Measurements from ENCODE around the gene CCDC85A. TPM values are rescaled to one million over a fixed set of nuclear protein-coding genes. Genes with fewer than 3 reads are reported as not detected.

CCDC85A gene
- total and polyA plus RNA-seq, 2 of the 8 experiments (the other 6 are each of a cell fraction or from before 2014, with no cell fraction given) = 0.20 TPM; not detected in 1

- Histone ChIP-seq H3K79me2 (ENCODE audit: control insufficient read depth in 1 of 2, insufficient read depth in 2 of 2, low read length in 2 of 2) (no peaks in the 10 kb centered on the region), H2BK20ac (ENCODE audit: low read length) (no peak overlapping the region), H2BK12ac (ENCODE audit: low read depth, low read length) (no peak overlapping the region), H3K36me3 (ENCODE audit: control insufficient read depth in 2 of 4, insufficient read depth in 4 of 4, low read length in 3 of 4) (no peaks in the 10 kb centered on the region; a peak in 1 of 8 replicates), H3K27ac (ENCODE audit: low read depth, low read length) (no peak overlapping the region), H3K14ac (ENCODE audit: insufficient read length) (no peak overlapping the region), H3K4me3 (ENCODE audit: extremely low read depth in 1 of 4, insufficient read depth in 2 of 4, low read depth in 3 of 4, low read length in 4 of 4) (no peak overlapping the region), H3K4me1 (replicated peaks in 1 of 4; ENCODE audit: control insufficient read depth in 3 of 4, insufficient read depth in 4 of 4, low read length in 3 of 4) (peaks cover 3 to 10% (median 7%) of the 10 kb centered on the region in 4 experiments), H3K9ac (replicated peaks in 1 of 4; ENCODE audit: extremely low read depth in 1 of 4, low read depth in 3 of 4, low read length in 3 of 4) (no peak overlapping the region), H3K23me2 (ENCODE audit: low read depth, low read length) (peaks cover 18% of the 10 kb centered on the region; the same call in 1 of the 2 replicates), H2BK5ac (ENCODE audit: low read depth, low read length) (no peak overlapping the region), H4K5ac (ENCODE audit: insufficient read length, low read depth, low read length) (no peak overlapping the region), H3K56ac (replicated peaks; ENCODE audit: insufficient read length, low read depth, low read length) (no peak overlapping the region), H2AFZ (ENCODE audit: low read length) (no peak overlapping the region), H3K18ac (ENCODE audit: extremely low read depth, low read length) (no peak overlapping the region), H2AK5ac (ENCODE audit: low read depth, low read length) (no peak overlapping the region), H2BK120ac (replicated peaks; ENCODE audit: low read depth, low read length) (no peak overlapping the region), H3K27me3 (replicated peaks in 1 of 4; ENCODE audit: control insufficient read depth in 3 of 4, extremely low read depth in 1 of 4, insufficient read depth in 3 of 4, low read length in 3 of 4) (peaks cover 65 to 98% (median 91%) of the 10 kb centered on the region in 4 experiments), H4K20me1 (replicated peaks in 1 of 2; ENCODE audit: control insufficient read depth in 1 of 2, insufficient read depth in 2 of 2, low read length in 2 of 2) (peaks cover 29 to 32% of the 10 kb centered on the region in 2 experiments), H4K91ac (replicated peaks; ENCODE audit: insufficient read length, low read length) (no peak overlapping the region), H2BK15ac (ENCODE audit: low read length) (no peak overlapping the region), H3K4me2 (ENCODE audit: insufficient read depth in 1 of 2, low read depth in 2 of 2, low read length in 2 of 2) (peak overlapping the region in 1 of 2 experiments; percentile 96; a peak in 1 of 4 replicates), H3K23ac (ENCODE audit: insufficient read length) (no peak overlapping the region), H3K79me1 (ENCODE audit: low read depth, low read length) (no peaks in the 10 kb centered on the region), H4K8ac (ENCODE audit: extremely low read depth, insufficient read depth, low read length) (no peak overlapping the region), H3K9me3 (ENCODE audit: insufficient read depth in 2 of 2, low read depth in 1 of 2, low read length in 1 of 2) (no peaks in the 10 kb centered on the region), H3K4ac (replicated peaks; ENCODE audit: insufficient read length, low read depth, low read length) (no peak overlapping the region)
- POLR2A ChIA-PET (ENCODE audit: partially characterized antibody) = no interaction called here
- no peak for DNase-seq (ENCODE audit: low read depth in 1 of 2, low spot score in 2 of 2)
- FAIRE-seq = peak; percentile 94
- CTCF ChIA-PET (ENCODE audit: partially characterized antibody) = interaction anchor here (1.5 to 1.7 kb wide), 3 partner anchors 10 to 293 kb away, joined by 3 to 4 read pairs (median 3); no protein-coding TSS in a partner anchor
- WGBS, 2 experiments (ENCODE audit: extremely low coverage in 1 of 2, insufficient coverage in 1 of 2, insufficient read length in 1 of 2, insufficient replicate concordance in 2 of 2, low coverage in 1 of 2, low lambda C conversion rate in 2 of 2, missing lambda C conversion rate in 1 of 2) = 8% methylated on average over 2 of the region's 2 CpGs; no CpG with 5 or more reads in 1 of the 2 experiments
- TF ChIP-seq JUND (IDR thresholded peaks at IDR 0.05; ENCODE audit: low read length) (no peak), RBBP5 (IDR thresholded peaks at IDR 0.05; ENCODE audit: borderline replicate concordance, low read depth, low read length) (no peak), BCL11A (IDR thresholded peaks at IDR 0.05; ENCODE audit: low read depth in 2 of 2, low read length in 2 of 2) (no peak), SUZ12 (IDR thresholded peaks at IDR 0.05; ENCODE audit: low read length) (no peak), FOSL1 (IDR thresholded peaks at IDR 0.05; ENCODE audit: insufficient read depth, low read depth, low read length) (no peak), CHD1 (IDR thresholded peaks at IDR 0.05; ENCODE audit: low read depth, low read length) (no peak), KDM4A (IDR thresholded peaks at IDR 0.05; ENCODE audit: low read depth, low read length, severe bottlenecking) (no peak), TAF7 (optimal IDR thresholded peaks at IDR 0.05; ENCODE audit: borderline replicate concordance, low read depth, low read length) (no peak), KDM1A (IDR thresholded peaks at IDR 0.05; ENCODE audit: borderline replicate concordance, low read length) (no peak), SP2 (IDR thresholded peaks at IDR 0.05; ENCODE audit: low read length) (no peak), TEAD4 (IDR thresholded peaks at IDR 0.05; ENCODE audit: low read depth, low read length) (peak; percentile 30; the same call in 1 of the 2 replicates), ZNF274 (IDR thresholded peaks at IDR 0.05; ENCODE audit: borderline replicate concordance, extremely low read depth, low read length) (no peak), GTF2F1 (IDR thresholded peaks at IDR 0.05; ENCODE audit: borderline replicate concordance, low read depth, low read length) (no peak), SAP30 (IDR thresholded peaks at IDR 0.05; ENCODE audit: insufficient read depth, insufficient replicate concordance, low read length) (no peak), TAF1 (IDR thresholded peaks at IDR 0.05; ENCODE audit: low read depth, low read length) (no peak)
Measured at GRCh38 chr2:56182420-56182819, 1.4 kb upstream of the CCDC85A start.

All from H1 (cell line).